GM21515 (cell line): ENCODE results near the gene SLC35F1.

Source experiments
- ATAC-seq: cut with Tn5 transposase; IDR thresholded peaks from one replicate; pipeline ENCODE4 v1.9.1; 2021; ENCODE audit not compliant: unreplicated experiment

Gene SLC35F1

GRCh38 chr6:118103381-118104146, 196.5 kb downstream of the SLC35F1 start:
- ATAC-seq: no peak

- no peak for ATAC-seq
These were observed 215.2 kb downstream of the SLC35F1 start for GRCh38 chr6:118122161-118122725.

- ATAC-seq: no peak
These were observed 215.7 kb downstream of the SLC35F1 start for GRCh38 chr6:118122801-118123200.

GRCh38 chr6:118123503-118124037, 216.5 kb downstream of the SLC35F1 start:
- ATAC-seq: no peak

GRCh38 chr6:118124851-118125250, 217.8 kb downstream of the SLC35F1 start:
- no peak for ATAC-seq

GRCh38 chr6:118128755-118129154, 221.7 kb downstream of the SLC35F1 start:
- ATAC-seq: no peak

GRCh38 chr6:118134206-118134605, 227.1 kb downstream of the SLC35F1 start:
- no peak for ATAC-seq

- no peak for ATAC-seq
These were observed 227.7 kb downstream of the SLC35F1 start for GRCh38 chr6:118134736-118135135.

GRCh38 chr6:118135371-118135770, 228.3 kb downstream of the SLC35F1 start:
- no peak for ATAC-seq

- no peak for ATAC-seq
These were observed 234.1 kb downstream of the SLC35F1 start for GRCh38 chr6:118141211-118141610.

- ATAC-seq: no peak
These were observed 239.5 kb downstream of the SLC35F1 start for GRCh38 chr6:118146584-118146983.

- ATAC-seq: no peak
These were observed 240.4 kb downstream of the SLC35F1 start for GRCh38 chr6:118147511-118147910.

GRCh38 chr6:118148561-118148960, 241.5 kb downstream of the SLC35F1 start:
- no peak for ATAC-seq

- no peak for ATAC-seq
These were observed 245.5 kb downstream of the SLC35F1 start for GRCh38 chr6:118152524-118152923.

- no peak for ATAC-seq
These were observed 254.3 kb downstream of the SLC35F1 start for GRCh38 chr6:118161343-118161742.

- no peak for ATAC-seq
These were observed 256.5 kb downstream of the SLC35F1 start for GRCh38 chr6:118163542-118163941.

GRCh38 chr6:118165500-118165899, 258.4 kb downstream of the SLC35F1 start:
- ATAC-seq: no peak

- ATAC-seq: no peak
These were observed 261.4 kb downstream of the SLC35F1 start for GRCh38 chr6:118168421-118168820.

GRCh38 chr6:118171852-118172251, 264.8 kb downstream of the SLC35F1 start:
- no peak for ATAC-seq

- ATAC-seq: no peak
These were observed 267.0 kb downstream of the SLC35F1 start for GRCh38 chr6:118174071-118174470.

- no peak for ATAC-seq
These were observed 270.7 kb downstream of the SLC35F1 start for GRCh38 chr6:118177720-118178119.

- ATAC-seq: no peak
These were observed 272.0 kb downstream of the SLC35F1 start for GRCh38 chr6:118179048-118179447.
